Erythroblast (primary cell): ENCODE results near the gene PCK1.

ENCODE experiments used
- GATA1 ChIP-seq: IDR thresholded peaks from 2 replicates; pipeline ENCODE4 v1.6.1; 2011; ENCODE audit warnings: low read depth, mild to moderate bottlenecking, control low read depth, low read length, moderate library complexity
- POLR2A ChIP-seq: IDR thresholded peaks from 2 replicates; pipeline ENCODE4 v1.6.1; 2011; ENCODE audit warnings: mild to moderate bottlenecking, low read length

GRCh38 chr20:57600320-57601210, 39.7 kb downstream of the PCK1 start:
- TF ChIP-seq GATA1 (no peak), POLR2A (no peak)
